ENCODE results near the gene TMEM263. TPM values are rescaled to one million over a fixed set of nuclear protein-coding genes. Genes with fewer than 3 reads are reported as not detected.

Gene TMEM263
- total RNA-seq, 1 donor = 125 TPM

GRCh38 chr12:106984588-106985137 is 29.0 kb downstream of the TMEM263 start:
- Histone ChIP-seq H3K27ac (ENCODE audit: low read depth, low read length) (no peak overlapping the region), H3K4me3 (ENCODE audit: insufficient read depth, low read length) (no peak overlapping the region), H2AFZ (ENCODE audit: low read length) (no peak overlapping the region), H3K4me1 (ENCODE audit: insufficient read depth, low read length) (peaks cover 27% of the 10 kb centered on the region), H4K20me1 (ENCODE audit: insufficient read depth, low read length) (no peaks in the 10 kb centered on the region), H3K36me3 (ENCODE audit: insufficient read depth, low read length) (no peaks in the 10 kb centered on the region), H3K4me2 (ENCODE audit: insufficient read depth, low read length) (no peak overlapping the region), H3K79me2 (ENCODE audit: insufficient read depth, low read length) (peaks cover 15% of the 10 kb centered on the region), H3K9me3 (ENCODE audit: low read depth, low read length) (no peaks in the 10 kb centered on the region), H3K27me3 (ENCODE audit: insufficient read depth, low read length) (no peaks in the 10 kb centered on the region)
- TF ChIP-seq, protein P1, sequence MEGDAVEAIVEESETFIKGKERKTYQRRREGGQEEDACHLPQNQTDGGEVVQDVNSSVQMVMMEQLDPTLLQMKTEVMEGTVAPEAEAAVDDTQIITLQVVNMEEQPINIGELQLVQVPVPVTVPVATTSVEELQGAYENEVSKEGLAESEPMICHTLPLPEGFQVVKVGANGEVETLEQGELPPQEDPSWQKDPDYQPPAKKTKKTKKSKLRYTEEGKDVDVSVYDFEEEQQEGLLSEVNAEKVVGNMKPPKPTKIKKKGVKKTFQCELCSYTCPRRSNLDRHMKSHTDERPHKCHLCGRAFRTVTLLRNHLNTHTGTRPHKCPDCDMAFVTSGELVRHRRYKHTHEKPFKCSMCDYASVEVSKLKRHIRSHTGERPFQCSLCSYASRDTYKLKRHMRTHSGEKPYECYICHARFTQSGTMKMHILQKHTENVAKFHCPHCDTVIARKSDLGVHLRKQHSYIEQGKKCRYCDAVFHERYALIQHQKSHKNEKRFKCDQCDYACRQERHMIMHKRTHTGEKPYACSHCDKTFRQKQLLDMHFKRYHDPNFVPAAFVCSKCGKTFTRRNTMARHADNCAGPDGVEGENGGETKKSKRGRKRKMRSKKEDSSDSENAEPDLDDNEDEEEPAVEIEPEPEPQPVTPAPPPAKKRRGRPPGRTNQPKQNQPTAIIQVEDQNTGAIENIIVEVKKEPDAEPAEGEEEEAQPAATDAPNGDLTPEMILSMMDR (IDR thresholded peaks at IDR 0.05; ENCODE audit: extremely low read depth, low read depth, low read length) = no peak
- DNase-seq (ENCODE audit: insufficient read length, low spot score, missing footprints) = no peak

DNA sequence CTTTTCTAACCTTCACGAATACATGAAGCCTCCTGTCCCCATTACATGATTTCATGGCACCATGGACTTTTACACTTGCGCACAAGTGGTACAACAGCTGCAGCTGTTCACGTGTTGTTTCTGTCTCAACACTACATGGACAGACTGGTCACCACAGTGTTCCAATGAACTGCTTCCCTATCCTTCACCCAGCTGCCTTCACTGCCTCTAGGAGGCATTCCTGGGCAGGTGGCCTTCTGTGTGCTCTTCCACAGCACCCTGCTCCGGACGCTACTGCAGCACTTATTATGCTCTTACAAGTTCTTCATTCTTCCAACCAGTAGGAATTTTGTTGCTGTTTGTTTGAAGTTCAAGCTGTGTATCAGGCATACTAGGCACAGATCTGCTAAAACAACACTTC is 29.8 kb downstream of the TMEM263 start:
- Histone ChIP-seq H3K4me1 (ENCODE audit: insufficient read depth, low read length) (peaks cover 28% of the 10 kb centered on the region), H3K4me2 (ENCODE audit: insufficient read depth, low read length) (peak overlapping the region; percentile 91), H3K4me3 (ENCODE audit: insufficient read depth, low read length) (no peak overlapping the region), H3K36me3 (ENCODE audit: insufficient read depth, low read length) (no peaks in the 10 kb centered on the region), H3K27ac (ENCODE audit: low read depth, low read length) (no peak overlapping the region), H3K79me2 (ENCODE audit: insufficient read depth, low read length) (peaks cover 15% of the 10 kb centered on the region), H2AFZ (ENCODE audit: low read length) (no peak overlapping the region), H3K9me3 (ENCODE audit: low read depth, low read length) (no peaks in the 10 kb centered on the region), H3K27me3 (ENCODE audit: insufficient read depth, low read length) (no peaks in the 10 kb centered on the region), H4K20me1 (ENCODE audit: insufficient read depth, low read length) (no peaks in the 10 kb centered on the region)
- TF ChIP-seq, protein P1 (IDR thresholded peaks at IDR 0.05; ENCODE audit: extremely low read depth, low read depth, low read length) = no peak
- no peak for DNase-seq (ENCODE audit: insufficient read length, low spot score, missing footprints)

DNA sequence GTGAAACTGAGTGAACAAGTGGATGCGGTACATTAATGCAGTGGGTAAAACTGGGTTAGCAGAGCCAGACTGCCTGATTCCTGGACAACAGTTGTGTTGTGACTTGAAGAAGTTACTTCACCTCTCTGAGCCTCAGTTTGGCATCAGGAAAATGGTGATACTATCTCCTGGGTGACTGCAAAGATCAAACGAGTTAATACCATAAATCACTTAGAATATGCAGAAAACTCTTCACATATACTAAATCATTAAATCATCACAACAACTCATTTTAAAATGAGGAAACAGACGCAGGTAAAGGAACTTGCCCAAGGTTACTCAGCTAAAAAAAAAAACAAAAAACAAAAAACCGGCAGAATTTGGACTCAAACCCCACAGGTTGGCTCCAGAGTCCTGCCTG is 30.4 kb downstream of the TMEM263 start:
- TF ChIP-seq, protein P1 (IDR thresholded peaks at IDR 0.05; ENCODE audit: extremely low read depth, low read depth, low read length) = no peak
- Histone ChIP-seq H3K79me2 (ENCODE audit: insufficient read depth, low read length) (peaks cover 15% of the 10 kb centered on the region), H3K9me3 (ENCODE audit: low read depth, low read length) (no peaks in the 10 kb centered on the region), H3K27ac (ENCODE audit: low read depth, low read length) (peak overlapping the region; percentile 84), H2AFZ (ENCODE audit: low read length) (no peak overlapping the region), H4K20me1 (ENCODE audit: insufficient read depth, low read length) (no peaks in the 10 kb centered on the region), H3K27me3 (ENCODE audit: insufficient read depth, low read length) (no peaks in the 10 kb centered on the region), H3K4me1 (ENCODE audit: insufficient read depth, low read length) (peaks cover 28% of the 10 kb centered on the region), H3K4me3 (ENCODE audit: insufficient read depth, low read length) (peak overlapping the region; percentile 82), H3K4me2 (ENCODE audit: insufficient read depth, low read length) (peak overlapping the region; percentile 91), H3K36me3 (ENCODE audit: insufficient read depth, low read length) (no peaks in the 10 kb centered on the region)
- DNase-seq (ENCODE audit: insufficient read length, low spot score, missing footprints) = no peak

DNA sequence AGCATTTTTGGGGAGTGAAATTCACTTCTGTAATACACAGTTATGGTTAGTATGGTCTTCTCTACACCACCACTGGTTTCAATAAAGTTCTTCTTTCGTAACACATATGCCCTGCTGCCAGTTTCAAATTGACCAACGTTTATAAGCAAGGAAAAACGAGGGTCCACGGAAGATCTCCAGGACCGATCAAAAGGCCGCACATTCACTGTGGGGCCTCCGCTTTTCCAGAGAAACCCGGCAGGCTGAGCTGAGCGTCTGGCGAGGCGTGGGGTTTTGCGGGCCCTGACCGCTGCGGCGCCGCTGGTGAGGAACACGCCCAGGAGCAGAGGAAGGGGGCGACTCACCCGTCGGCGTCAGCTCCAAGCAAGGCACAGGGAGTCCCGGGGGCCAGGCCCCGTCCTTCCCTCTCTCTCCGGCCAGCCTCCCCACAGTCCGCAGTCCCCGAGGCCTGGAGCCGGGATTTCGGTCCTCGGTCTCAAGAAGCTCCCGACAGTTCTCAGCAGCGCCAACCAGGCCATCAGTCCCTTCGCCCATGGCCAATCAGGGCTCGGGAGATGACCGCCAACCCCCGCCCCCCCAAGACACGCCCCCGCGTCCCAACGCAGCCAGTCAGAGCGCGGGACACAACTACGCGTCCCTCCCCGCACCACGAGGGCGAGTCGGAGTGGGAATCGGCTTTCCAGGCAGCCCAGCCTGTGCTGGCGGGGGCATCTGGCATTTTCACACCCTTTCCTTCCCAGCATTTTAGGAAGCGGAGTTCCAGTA is 31.1 kb downstream of the TMEM263 start, which contains the start of gene MTERF2:
Gene MTERF2 (minus strand): TSS at position 522 of the 765 bp plus-strand sequence. CDS start 8,432 bp downstream, outside the sequence.
- peak; percentile 95 for DNase-seq (ENCODE audit: insufficient read length, low spot score, missing footprints)
- peak within 1 kb of the TSS; percentile 80 for H2AFZ ChIP-seq (ENCODE audit: low read length)
- no peaks in the 10 kb centered on the region for H4K20me1 ChIP-seq (ENCODE audit: insufficient read depth, low read length)

More for the DNA sequence above, 31.1 kb downstream of the TMEM263 start, which contains the start of gene MTERF2:
- no peaks in the 10 kb centered on the region for H3K9me3 ChIP-seq (ENCODE audit: low read depth, low read length)
- H3K27ac ChIP-seq (ENCODE audit: low read depth, low read length) = peak within 1 kb of the TSS; percentile 84
- peaks cover 28% of the 10 kb centered on the region for H3K4me1 ChIP-seq (ENCODE audit: insufficient read depth, low read length)
- TF ChIP-seq, protein P1 (IDR thresholded peaks at IDR 0.05; ENCODE audit: extremely low read depth, low read depth, low read length) = no peak
- no peaks in the 10 kb centered on the region for H3K27me3 ChIP-seq (ENCODE audit: insufficient read depth, low read length)
- peaks cover 15% of the 10 kb centered on the region for H3K79me2 ChIP-seq (ENCODE audit: insufficient read depth, low read length)
- peak within 1 kb of the TSS; percentile 82 for H3K4me3 ChIP-seq (ENCODE audit: insufficient read depth, low read length)
- H3K4me2 ChIP-seq (ENCODE audit: insufficient read depth, low read length) = peak within 1 kb of the TSS; percentile 91
- H3K36me3 ChIP-seq (ENCODE audit: insufficient read depth, low read length) = no peaks in the 10 kb centered on the region

Data from osteoblast (primary cell).